Activated CD4-positive, alpha-beta memory T cell treated with anti-CD3 and anti-CD28 coated beads for 36 hours (primary cell): ENCODE results near the gene SLC24A4. TPM values are rescaled to one million over a fixed set of nuclear protein-coding genes. Genes with fewer than 3 reads are reported as not detected.

Experiments used
- CTCF ChIA-PET: fragments of 350-600 bp; sonication (Branson Sonifier 250); formaldehyde crosslinking; loops from one replicate; lab custom pipeline; 2021; ENCODE audit warnings: antibody characterized with exemption, inconsistent platforms; lab: Charles Lee
- POLR2A ChIA-PET: fragments of 350-600 bp; sonication (Branson Sonifier 250); formaldehyde crosslinking; loops from one replicate; lab custom pipeline; 2021; ENCODE audit warnings: antibody characterized with exemption; lab: Charles Lee
- DNase-seq: peaks from one replicate; pipeline ENCODE4 v3.0.0-alpha.2; 2020
- H3K27ac Mint-ChIP-seq: one replicate; pipeline ENCODE4 v1.8.0; 2021; ENCODE audit warnings: mixed read lengths
- H3K27me3 Mint-ChIP-seq: one replicate; pipeline ENCODE4 v1.8.0; 2021; ENCODE audit warnings: mixed read lengths
- H3K36me3 Mint-ChIP-seq: one replicate; pipeline ENCODE4 v1.8.0; 2021; ENCODE audit warnings: mixed read lengths
- H3K4me1 Mint-ChIP-seq: one replicate; pipeline ENCODE4 v1.8.0; 2021; ENCODE audit warnings: low read depth, mixed read lengths
- H3K4me3 Mint-ChIP-seq: one replicate; pipeline ENCODE4 v1.8.0; 2021; ENCODE audit warnings: mild to moderate bottlenecking, mixed read lengths
- H3K9me3 Mint-ChIP-seq: one replicate; pipeline ENCODE4 v1.8.0; 2021; ENCODE audit warnings: mixed read lengths
- intact Hi-C: fragments of 100-400 bp; cut with micrococcal nuclease; formaldehyde crosslinking; loops from one replicate; pipeline ENCODE4 v1.15.1; 2023
- total RNA-seq, 2 experiments: library from RNA; stranded (reverse); gene quantifications; one replicate each; pipeline ENCODE4 v1.2.3, GENCODE V29; 2021

SLC24A4 gene
- total RNA-seq, 2 experiments from 2014 or later, result not detected

DNA sequence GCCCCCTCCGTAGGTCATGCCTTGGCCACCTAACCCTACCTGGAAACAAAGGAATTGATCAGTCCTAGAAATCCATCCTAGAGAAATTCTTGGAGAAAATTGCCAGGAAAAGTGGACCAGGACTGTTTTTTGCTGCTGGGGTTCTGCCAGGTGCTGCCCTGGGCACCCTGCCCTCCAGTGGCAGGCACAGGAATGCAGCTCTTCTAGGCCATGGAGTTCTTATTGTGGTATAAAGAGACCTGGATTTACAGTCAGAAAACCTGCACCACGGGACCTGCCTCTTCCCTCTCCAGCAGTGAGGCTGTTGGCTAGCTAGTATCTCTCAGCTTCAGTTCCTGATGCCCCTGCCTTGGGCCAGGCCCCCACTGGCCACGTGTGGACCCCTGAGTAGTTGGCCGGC lies 59.7 kb downstream of the SLC24A4 start:
- no peak overlapping the region for H3K27ac Mint-ChIP-seq
- H3K36me3 Mint-ChIP-seq, result no peaks in the 10 kb centered on the region
- DNase-seq, result no peak
- intact Hi-C loops, result no loop called here
- no peaks in the 10 kb centered on the region for H3K27me3 Mint-ChIP-seq
- ChIA-PET POLR2A (no interaction called here), CTCF (no interaction called here)
- H3K9me3 Mint-ChIP-seq, result no peaks in the 10 kb centered on the region
- H3K4me3 Mint-ChIP-seq, result no peak overlapping the region
- H3K4me1 Mint-ChIP-seq, result no peaks in the 10 kb centered on the region

GRCh38 chr14:92383805-92384204 lies 60.8 kb downstream of the SLC24A4 start:
- no peaks in the 10 kb centered on the region for H3K9me3 Mint-ChIP-seq

DNA sequence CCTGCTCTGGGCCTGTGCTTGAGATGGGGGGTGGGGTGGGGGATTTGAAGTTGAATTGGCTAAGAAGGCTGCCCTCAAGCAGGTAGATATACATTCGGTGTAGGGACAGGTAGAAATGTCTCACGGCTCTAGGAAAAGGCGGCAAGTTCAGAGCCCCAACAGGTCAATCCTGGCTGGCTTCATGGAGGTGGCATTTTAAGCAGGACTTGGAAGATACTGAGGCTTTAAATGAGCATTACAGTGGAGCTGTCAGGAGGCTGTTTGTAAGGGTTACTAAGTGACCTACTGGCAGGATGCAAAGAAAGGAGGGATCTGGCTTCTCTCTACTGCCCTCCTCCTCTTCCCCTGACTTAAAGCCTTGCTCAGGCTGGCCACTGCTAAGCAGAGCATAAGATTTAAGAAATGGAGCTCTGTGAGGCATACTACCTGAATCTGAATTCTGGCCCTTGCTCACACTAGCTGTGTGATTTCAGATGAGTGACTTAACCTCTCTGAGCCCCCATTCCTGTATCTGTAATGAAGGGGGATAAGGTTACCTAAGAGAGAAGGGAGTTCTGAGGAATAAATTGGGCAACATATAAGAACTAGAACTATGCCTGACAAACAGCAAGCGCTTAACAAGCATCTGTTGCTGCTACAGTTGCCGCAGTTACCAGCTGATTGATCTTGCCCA lies 61.6 kb downstream of the SLC24A4 start:
- no peaks in the 10 kb centered on the region for H3K9me3 Mint-ChIP-seq
- no peak overlapping the region for H3K4me3 Mint-ChIP-seq
- H3K27me3 Mint-ChIP-seq, result no peaks in the 10 kb centered on the region
- no peak for DNase-seq
- H3K4me1 Mint-ChIP-seq, result no peaks in the 10 kb centered on the region
- H3K36me3 Mint-ChIP-seq, result no peaks in the 10 kb centered on the region
- ChIA-PET CTCF (interaction anchor here (0.8 kb wide), 1 partner anchor 11 kb away, joined by 3 read pairs; no protein-coding TSS in a partner anchor), POLR2A (no interaction called here)
- H3K27ac Mint-ChIP-seq, result no peak overlapping the region
- intact Hi-C loops, result no loop called here

More at GRCh38 chr14:92383805-92384204, 60.8 kb downstream of the SLC24A4 start:
- CTCF ChIA-PET, result interaction anchor here (0.7 kb wide), 1 partner anchor 31 kb away, joined by 3 read pairs; no protein-coding TSS in a partner anchor
- Mint-ChIP-seq H3K36me3 (no peaks in the 10 kb centered on the region), H3K4me3 (no peak overlapping the region), H3K4me1 (no peaks in the 10 kb centered on the region), H3K27me3 (no peaks in the 10 kb centered on the region), H3K27ac (no peak overlapping the region)
- intact Hi-C loops, result no loop called here
- POLR2A ChIA-PET, result no interaction called here
- no peak for DNase-seq

DNA sequence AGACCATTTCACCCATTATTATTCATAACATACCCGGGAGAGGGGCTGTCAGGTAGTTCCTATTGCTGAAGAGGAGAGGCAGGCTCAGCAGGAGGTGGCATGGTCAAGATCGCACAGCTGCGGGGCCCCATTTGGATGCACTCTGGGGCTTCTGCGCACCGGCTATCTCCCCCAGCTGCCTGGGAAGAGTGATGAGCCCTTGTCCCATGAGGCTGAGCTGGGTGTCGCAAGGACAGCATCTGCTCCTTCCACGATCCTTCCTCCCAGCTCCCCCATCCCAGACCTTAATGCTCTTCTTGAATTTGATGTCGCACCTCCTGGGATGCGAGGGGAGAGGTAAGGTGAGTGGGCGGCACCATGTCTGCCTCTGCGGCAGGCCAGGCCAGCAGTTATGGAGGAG lies 62.6 kb downstream of the SLC24A4 start:
- H3K4me3 Mint-ChIP-seq, result no peak overlapping the region

GRCh38 chr14:92386165-92386564 lies 63.2 kb downstream of the SLC24A4 start:
- Mint-ChIP-seq H3K4me3 (no peak overlapping the region), H3K9me3 (no peaks in the 10 kb centered on the region), H3K4me1 (no peaks in the 10 kb centered on the region), H3K27ac (no peak overlapping the region), H3K27me3 (no peaks in the 10 kb centered on the region), H3K36me3 (no peaks in the 10 kb centered on the region)
- no peak for DNase-seq
- POLR2A ChIA-PET, result no interaction called here
- intact Hi-C loops, result no loop called here
- CTCF ChIA-PET, result no interaction called here

More for the DNA sequence above, 62.6 kb downstream of the SLC24A4 start:
- intact Hi-C loops, result no loop called here
- no peaks in the 10 kb centered on the region for H3K4me1 Mint-ChIP-seq
- no peak for DNase-seq
- POLR2A ChIA-PET, result no interaction called here
- H3K9me3 Mint-ChIP-seq, result no peaks in the 10 kb centered on the region
- H3K27ac Mint-ChIP-seq, result no peak overlapping the region
- H3K36me3 Mint-ChIP-seq, result no peaks in the 10 kb centered on the region
- CTCF ChIA-PET, result no interaction called here
- H3K27me3 Mint-ChIP-seq, result no peaks in the 10 kb centered on the region

DNA sequence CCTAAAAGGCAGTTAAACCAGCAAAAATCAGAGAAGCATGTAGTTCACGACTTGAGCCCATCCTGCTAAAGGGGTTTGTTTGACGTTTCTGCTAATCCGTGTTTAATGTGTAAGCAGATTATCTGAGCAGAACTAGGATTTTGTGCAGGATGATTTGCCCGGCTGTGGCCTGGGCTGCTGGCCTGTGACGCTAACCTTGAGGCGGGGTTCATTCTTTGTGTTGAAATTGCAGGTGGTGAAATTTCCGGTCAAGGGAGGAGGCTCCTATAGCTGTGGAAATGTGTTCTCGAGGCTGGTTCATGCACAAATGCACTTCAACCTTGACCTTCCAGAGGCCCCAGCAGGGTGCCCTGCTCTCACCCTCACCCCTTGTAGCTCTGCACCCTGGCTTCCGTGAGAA lies 63.7 kb downstream of the SLC24A4 start:
- intact Hi-C loops, result no loop called here
- POLR2A ChIA-PET, result no interaction called here
- H3K4me1 Mint-ChIP-seq, result no peaks in the 10 kb centered on the region
- H3K27me3 Mint-ChIP-seq, result no peaks in the 10 kb centered on the region
- H3K27ac Mint-ChIP-seq, result no peak overlapping the region
- no peaks in the 10 kb centered on the region for H3K9me3 Mint-ChIP-seq
- H3K36me3 Mint-ChIP-seq, result no peaks in the 10 kb centered on the region
- CTCF ChIA-PET, result no interaction called here
- H3K4me3 Mint-ChIP-seq, result no peak overlapping the region
- DNase-seq, result no peak

- POLR2A ChIA-PET, result no interaction called here
- Mint-ChIP-seq H3K4me3 (no peak overlapping the region), H3K27me3 (no peaks in the 10 kb centered on the region), H3K9me3 (no peaks in the 10 kb centered on the region), H3K36me3 (no peaks in the 10 kb centered on the region), H3K27ac (no peak overlapping the region), H3K4me1 (no peaks in the 10 kb centered on the region)
- DNase-seq, result no peak
- CTCF ChIA-PET, result no interaction called here
- intact Hi-C loops, result no loop called here
Measured at GRCh38 chr14:92387578-92387977, 64.6 kb downstream of the SLC24A4 start.

- ChIA-PET POLR2A (no interaction called here), CTCF (no interaction called here)
- no peak for DNase-seq
- Mint-ChIP-seq H3K36me3 (no peaks in the 10 kb centered on the region), H3K27ac (no peak overlapping the region), H3K4me3 (no peak overlapping the region), H3K9me3 (no peaks in the 10 kb centered on the region), H3K27me3 (no peaks in the 10 kb centered on the region), H3K4me1 (no peaks in the 10 kb centered on the region)
- intact Hi-C loops, result no loop called here
Measured at GRCh38 chr14:92389598-92390158, 66.7 kb downstream of the SLC24A4 start.

- Mint-ChIP-seq H3K36me3 (no peaks in the 10 kb centered on the region), H3K4me3 (no peak overlapping the region), H3K27ac (no peak overlapping the region), H3K4me1 (no peaks in the 10 kb centered on the region), H3K27me3 (no peaks in the 10 kb centered on the region), H3K9me3 (no peaks in the 10 kb centered on the region)
- DNase-seq, result no peak
- CTCF ChIA-PET, result no interaction called here
- intact Hi-C loops, result no loop called here
- POLR2A ChIA-PET, result no interaction called here
Measured at GRCh38 chr14:92391726-92392125, 68.8 kb downstream of the SLC24A4 start.

DNA sequence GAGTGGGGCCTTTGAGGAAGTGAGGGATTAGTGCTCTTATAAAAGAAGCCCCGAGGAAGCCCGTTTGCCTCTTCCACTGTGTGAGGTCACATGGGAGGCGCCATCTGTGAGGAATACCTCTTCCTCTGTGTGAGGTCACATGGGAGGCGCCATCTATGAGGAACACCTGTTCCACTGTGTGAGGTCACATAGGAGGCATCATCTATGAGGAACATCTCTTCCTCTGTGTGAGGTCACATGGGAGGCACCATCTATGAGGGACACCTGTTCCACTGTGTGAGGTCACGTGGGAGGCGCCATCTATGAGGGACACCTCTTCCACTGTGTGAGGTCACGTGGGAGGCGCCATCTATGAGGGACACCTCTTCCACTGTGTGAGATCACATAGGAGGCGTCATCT lies 69.7 kb downstream of the SLC24A4 start:
- Mint-ChIP-seq H3K27ac (no peak overlapping the region), H3K4me1 (no peaks in the 10 kb centered on the region), H3K4me3 (no peak overlapping the region), H3K27me3 (no peaks in the 10 kb centered on the region), H3K9me3 (no peaks in the 10 kb centered on the region), H3K36me3 (no peaks in the 10 kb centered on the region)
- POLR2A ChIA-PET, result no interaction called here
- no peak for DNase-seq
- intact Hi-C loops, result no loop called here
- CTCF ChIA-PET, result no interaction called here

- Mint-ChIP-seq H3K4me3 (no peak overlapping the region), H3K27me3 (peaks cover 15% of the 10 kb centered on the region), H3K36me3 (no peaks in the 10 kb centered on the region), H3K4me1 (no peaks in the 10 kb centered on the region), H3K9me3 (peaks cover 1% of the 10 kb centered on the region), H3K27ac (no peak overlapping the region)
- no peak for DNase-seq
- POLR2A ChIA-PET, result no interaction called here
- CTCF ChIA-PET, result no interaction called here
- intact Hi-C loops, result no loop called here
Measured at GRCh38 chr14:92397150-92397952, 74.4 kb downstream of the SLC24A4 start.

DNA sequence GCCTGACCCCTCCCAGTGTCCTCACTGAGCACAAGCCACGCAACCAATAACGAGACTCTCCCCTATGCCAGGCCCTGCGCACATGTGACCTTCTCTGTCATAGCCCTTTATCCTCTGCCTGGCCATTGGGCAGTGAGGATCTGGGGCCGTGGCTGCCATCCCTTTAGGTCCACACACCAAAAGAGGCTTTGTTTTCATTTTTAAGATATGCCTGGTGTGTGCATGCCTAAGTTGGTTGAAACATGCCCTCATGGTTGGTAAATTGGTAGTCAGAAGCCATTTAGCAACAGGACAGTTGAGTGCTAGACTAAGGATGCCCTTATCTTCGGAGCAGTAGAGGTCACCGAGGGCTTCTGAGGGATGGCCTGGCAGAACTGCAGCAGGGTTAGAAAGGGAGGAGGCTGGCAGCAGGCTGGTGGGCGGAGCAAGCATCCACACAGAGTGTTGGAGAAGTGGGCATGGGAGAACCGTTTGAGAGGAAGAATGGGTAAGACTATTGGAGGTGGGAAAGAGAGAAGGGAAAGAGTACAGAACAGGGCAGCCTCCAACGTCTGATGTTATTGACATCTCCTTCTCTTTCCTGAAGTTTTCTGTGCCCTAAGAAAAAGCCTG lies 75.1 kb downstream of the SLC24A4 start:
- Mint-ChIP-seq H3K36me3 (no peaks in the 10 kb centered on the region), H3K9me3 (peaks cover 5% of the 10 kb centered on the region), H3K27ac (no peak overlapping the region), H3K4me1 (no peaks in the 10 kb centered on the region), H3K4me3 (no peak overlapping the region), H3K27me3 (peaks cover 17% of the 10 kb centered on the region)
- intact Hi-C loops, result no loop called here
- POLR2A ChIA-PET, result no interaction called here
- no peak for DNase-seq
- CTCF ChIA-PET, result no interaction called here
